ENCODE results near the gene ELAVL4. TPM values are rescaled to one million over a fixed set of nuclear protein-coding genes. Genes with fewer than 3 reads are reported as not detected.

ELAVL4 gene
- total RNA-seq, result not detected
- not detected for polyA plus RNA-seq

DNA sequence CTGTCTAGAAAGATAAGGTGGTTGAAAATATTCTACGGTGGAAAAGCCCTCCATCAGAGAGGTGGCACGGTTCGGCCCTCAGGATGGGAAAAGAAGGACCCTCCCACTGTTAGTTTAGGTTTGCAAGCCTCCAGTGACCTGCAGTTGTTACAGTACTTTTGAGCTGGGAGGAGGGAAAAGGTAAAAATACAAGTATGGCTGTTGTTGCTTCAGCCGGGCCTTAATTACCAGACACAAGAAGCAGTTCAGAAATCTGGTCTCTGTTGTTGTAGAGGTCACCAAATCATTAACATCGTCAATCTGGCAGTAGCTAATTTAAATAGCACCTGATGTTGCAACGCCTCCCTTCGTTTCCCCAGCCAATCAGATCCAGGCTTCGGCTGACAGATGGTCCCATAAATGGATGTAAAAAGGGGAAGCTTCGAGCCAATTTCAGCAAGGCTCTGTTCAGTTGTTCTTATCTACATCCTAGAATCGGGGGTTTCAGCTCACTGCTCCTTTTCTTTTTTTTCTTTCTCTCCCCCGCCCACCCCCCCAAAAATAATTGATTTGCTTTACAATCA lies at the start of gene ELAVL4:
TSS of gene ELAVL4 (plus strand) at position 424 of the 563 bp plus-strand sequence. CDS start 270 bp downstream, outside the sequence.
- ATAC-seq (ENCODE audit: low read depth in 2 of 2), result no peak
- Mint-ChIP-seq H3K4me3 (peak within 1 kb of the TSS in 2 of 4 donors; percentile 30 to 39), H3K36me3 (no peaks in the 10 kb centered on the region), H3K4me1 (peaks cover 0 to 13% (median 3%) of the 10 kb centered on the region in 4 donors), H3K27me3 (peaks cover 50% of the 10 kb centered on the region), H3K9me3 (no peaks in the 10 kb centered on the region), H3K27ac (no peak within 1 kb of the TSS)
- H3K36me3 ChIP-seq (ENCODE audit: control insufficient read depth, insufficient read depth, low read length), result no peaks in the 10 kb centered on the region
- H3K4me1 ChIP-seq (ENCODE audit: control insufficient read depth, insufficient read depth, low read length, poor library complexity, severe bottlenecking), result no peaks in the 10 kb centered on the region
- H3K4me3 ChIP-seq (ENCODE audit: low read depth, low read length), result no peak within 1 kb of the TSS
- H3K27ac ChIP-seq (ENCODE audit: insufficient read depth, low read length, poor library complexity, severe bottlenecking), result no peak within 1 kb of the TSS
- peaks cover 14% of the 10 kb centered on the region for H3K27me3 ChIP-seq (ENCODE audit: control insufficient read depth, insufficient read depth, low read length)
- no peaks in the 10 kb centered on the region for H3K9me3 ChIP-seq (ENCODE audit: control insufficient read depth in 2 of 2, low read length in 2 of 2)
- no peak for DNase-seq

DNA sequence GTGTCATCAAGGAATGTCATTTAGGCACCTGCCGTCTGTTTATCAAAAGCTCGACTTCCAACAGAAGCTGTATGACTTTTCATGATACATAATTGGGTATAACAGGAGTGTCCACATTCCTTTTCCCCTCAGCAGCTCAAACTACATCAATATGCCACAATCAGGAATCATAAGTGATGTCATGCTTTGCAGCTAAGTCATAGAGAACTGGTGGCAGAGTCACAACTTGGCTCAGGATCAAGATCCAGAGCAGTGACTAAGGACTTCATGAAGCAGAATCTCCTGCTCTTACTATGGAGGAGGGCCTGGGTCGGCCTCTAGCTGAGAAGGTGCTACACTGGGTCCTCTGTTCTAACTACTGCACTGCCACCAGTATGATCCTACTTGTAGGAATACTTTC lies 48.4 kb upstream of the ELAVL4 start:
- H3K36me3 Mint-ChIP-seq, result no peaks in the 10 kb centered on the region
- no peak overlapping the region for H3K4me3 Mint-ChIP-seq

GRCh38 chr1:50066806-50067205 lies 41.9 kb upstream of the ELAVL4 start:
- H3K4me3 Mint-ChIP-seq, result no peak overlapping the region
- H3K27ac Mint-ChIP-seq, result no peak overlapping the region
- H3K4me1 ChIP-seq (ENCODE audit: control insufficient read depth, insufficient read depth, low read length, poor library complexity, severe bottlenecking), result no peaks in the 10 kb centered on the region
- peaks cover 0 to 2% (median 0%) of the 10 kb centered on the region in 7 donors for H3K9me3 Mint-ChIP-seq
- DNase-seq, result no peak
- H3K4me3 ChIP-seq (ENCODE audit: low read depth, low read length), result no peak overlapping the region
- no peaks in the 10 kb centered on the region for H3K9me3 ChIP-seq (ENCODE audit: control insufficient read depth in 2 of 2, low read length in 2 of 2)
- no peaks in the 10 kb centered on the region for H3K36me3 Mint-ChIP-seq
- H3K27me3 ChIP-seq (ENCODE audit: control insufficient read depth, insufficient read depth, low read length), result no peaks in the 10 kb centered on the region
- H3K27me3 Mint-ChIP-seq, result no peaks in the 10 kb centered on the region
- H3K27ac ChIP-seq (ENCODE audit: insufficient read depth, low read length, poor library complexity, severe bottlenecking), result no peak overlapping the region
- no peaks in the 10 kb centered on the region for H3K4me1 Mint-ChIP-seq
- H3K36me3 ChIP-seq (ENCODE audit: control insufficient read depth, insufficient read depth, low read length), result no peaks in the 10 kb centered on the region
- ATAC-seq (ENCODE audit: low read depth in 2 of 2), result no peak

More for the DNA sequence above, 48.4 kb upstream of the ELAVL4 start:
- Histone ChIP-seq H3K27ac (ENCODE audit: insufficient read depth, low read length, poor library complexity, severe bottlenecking) (no peak overlapping the region), H3K9me3 (ENCODE audit: control insufficient read depth in 2 of 2, low read length in 2 of 2) (no peaks in the 10 kb centered on the region), H3K4me1 (ENCODE audit: control insufficient read depth, insufficient read depth, low read length, poor library complexity, severe bottlenecking) (no peaks in the 10 kb centered on the region), H3K36me3 (ENCODE audit: control insufficient read depth, insufficient read depth, low read length) (no peaks in the 10 kb centered on the region), H3K4me3 (ENCODE audit: low read depth, low read length) (no peak overlapping the region), H3K27me3 (ENCODE audit: control insufficient read depth, insufficient read depth, low read length) (no peaks in the 10 kb centered on the region)
- Mint-ChIP-seq H3K9me3 (peaks cover 0 to 2% (median 0%) of the 10 kb centered on the region in 7 donors), H3K4me1 (no peaks in the 10 kb centered on the region), H3K27me3 (no peaks in the 10 kb centered on the region), H3K27ac (no peak overlapping the region)
- no peak for ATAC-seq (ENCODE audit: low read depth in 2 of 2)
- DNase-seq, result no peak

- Mint-ChIP-seq H3K9me3 (peaks cover 0 to 5% (median 1%) of the 10 kb centered on the region in 7 donors), H3K27ac (no peak overlapping the region), H3K4me1 (no peaks in the 10 kb centered on the region), H3K36me3 (no peaks in the 10 kb centered on the region), H3K4me3 (no peak overlapping the region), H3K27me3 (no peaks in the 10 kb centered on the region)
- ATAC-seq (ENCODE audit: low read depth in 2 of 2), result no peak
- H3K27me3 ChIP-seq (ENCODE audit: control insufficient read depth, insufficient read depth, low read length), result no peaks in the 10 kb centered on the region
- no peak overlapping the region for H3K4me3 ChIP-seq (ENCODE audit: low read depth, low read length)
- H3K4me1 ChIP-seq (ENCODE audit: control insufficient read depth, insufficient read depth, low read length, poor library complexity, severe bottlenecking), result no peaks in the 10 kb centered on the region
- no peaks in the 10 kb centered on the region for H3K9me3 ChIP-seq (ENCODE audit: control insufficient read depth in 2 of 2, low read length in 2 of 2)
- no peak for DNase-seq
- no peaks in the 10 kb centered on the region for H3K36me3 ChIP-seq (ENCODE audit: control insufficient read depth, insufficient read depth, low read length)
- no peak overlapping the region for H3K27ac ChIP-seq (ENCODE audit: insufficient read depth, low read length, poor library complexity, severe bottlenecking)
Measured at GRCh38 chr1:50074931-50075330, 33.8 kb upstream of the ELAVL4 start.

DNA sequence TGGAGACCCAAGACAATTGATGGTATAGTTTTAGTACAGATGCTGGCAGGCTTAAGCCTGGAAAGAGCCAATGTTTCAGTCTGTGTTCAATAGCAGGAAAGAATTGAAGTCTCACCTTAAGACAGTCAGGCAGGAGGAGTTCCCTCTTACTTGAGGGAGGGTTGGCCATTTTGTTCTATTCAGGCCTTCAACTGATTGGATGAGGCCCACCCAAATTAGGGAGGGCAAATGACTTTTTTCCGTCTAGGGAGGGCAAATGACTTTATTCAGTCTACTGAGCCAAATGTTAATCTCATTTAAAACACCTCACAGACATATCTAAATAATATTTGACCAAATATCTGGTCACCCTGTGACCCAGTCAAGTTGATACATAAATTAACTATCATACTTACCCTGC lies 31.4 kb upstream of the ELAVL4 start:
- no peaks in the 10 kb centered on the region for H3K9me3 ChIP-seq (ENCODE audit: control insufficient read depth in 2 of 2, low read length in 2 of 2)
- DNase-seq (no peak), ATAC-seq (ENCODE audit: low read depth in 2 of 2) (no peak)
- Mint-ChIP-seq H3K27me3 (no peaks in the 10 kb centered on the region), H3K27ac (no peak overlapping the region), H3K4me3 (no peak overlapping the region), H3K36me3 (no peaks in the 10 kb centered on the region), H3K4me1 (no peaks in the 10 kb centered on the region), H3K9me3 (peaks cover 0 to 5% (median 1%) of the 10 kb centered on the region in 7 donors)
- no peak overlapping the region for H3K27ac ChIP-seq (ENCODE audit: insufficient read depth, low read length, poor library complexity, severe bottlenecking)
- H3K27me3 ChIP-seq (ENCODE audit: control insufficient read depth, insufficient read depth, low read length), result no peaks in the 10 kb centered on the region
- H3K4me3 ChIP-seq (ENCODE audit: low read depth, low read length), result no peak overlapping the region
- no peaks in the 10 kb centered on the region for H3K36me3 ChIP-seq (ENCODE audit: control insufficient read depth, insufficient read depth, low read length)
- H3K4me1 ChIP-seq (ENCODE audit: control insufficient read depth, insufficient read depth, low read length, poor library complexity, severe bottlenecking), result no peaks in the 10 kb centered on the region

- no peaks in the 10 kb centered on the region for H3K9me3 ChIP-seq (ENCODE audit: control insufficient read depth in 2 of 2, low read length in 2 of 2)
- peaks cover 0 to 5% (median 0%) of the 10 kb centered on the region in 7 donors for H3K9me3 Mint-ChIP-seq
- H3K27me3 ChIP-seq (ENCODE audit: control insufficient read depth, insufficient read depth, low read length), result no peaks in the 10 kb centered on the region
- no peaks in the 10 kb centered on the region for H3K4me1 ChIP-seq (ENCODE audit: control insufficient read depth, insufficient read depth, low read length, poor library complexity, severe bottlenecking)
- H3K36me3 ChIP-seq (ENCODE audit: control insufficient read depth, insufficient read depth, low read length), result no peaks in the 10 kb centered on the region
- DNase-seq (peak in 1 of 3 donors; percentile 1), ATAC-seq (ENCODE audit: low read depth in 2 of 2) (no peak)
- no peak overlapping the region for H3K4me3 ChIP-seq (ENCODE audit: low read depth, low read length)
- H3K27me3 Mint-ChIP-seq, result no peaks in the 10 kb centered on the region
- no peak overlapping the region for H3K4me3 Mint-ChIP-seq
- no peaks in the 10 kb centered on the region for H3K36me3 Mint-ChIP-seq
- no peak overlapping the region for H3K27ac Mint-ChIP-seq
- no peaks in the 10 kb centered on the region for H3K4me1 Mint-ChIP-seq
- H3K27ac ChIP-seq (ENCODE audit: insufficient read depth, low read length, poor library complexity, severe bottlenecking), result no peak overlapping the region
Measured at GRCh38 chr1:50080904-50081586, 27.7 kb upstream of the ELAVL4 start.

- Histone ChIP-seq H3K4me3 (ENCODE audit: low read depth, low read length) (no peak overlapping the region), H3K27me3 (ENCODE audit: control insufficient read depth, insufficient read depth, low read length) (no peaks in the 10 kb centered on the region), H3K36me3 (ENCODE audit: control insufficient read depth, insufficient read depth, low read length) (no peaks in the 10 kb centered on the region), H3K4me1 (ENCODE audit: control insufficient read depth, insufficient read depth, low read length, poor library complexity, severe bottlenecking) (no peaks in the 10 kb centered on the region), H3K27ac (ENCODE audit: insufficient read depth, low read length, poor library complexity, severe bottlenecking) (no peak overlapping the region), H3K9me3 (ENCODE audit: control insufficient read depth in 2 of 2, low read length in 2 of 2) (no peaks in the 10 kb centered on the region)
- Mint-ChIP-seq H3K4me3 (no peak overlapping the region), H3K27ac (no peak overlapping the region), H3K36me3 (no peaks in the 10 kb centered on the region), H3K4me1 (no peaks in the 10 kb centered on the region), H3K9me3 (peaks cover 0 to 7% (median 0%) of the 10 kb centered on the region in 7 donors), H3K27me3 (no peaks in the 10 kb centered on the region)
- DNase-seq (no peak), ATAC-seq (ENCODE audit: low read depth in 2 of 2) (no peak)
Measured at GRCh38 chr1:50084389-50084788, 24.3 kb upstream of the ELAVL4 start.

DNA sequence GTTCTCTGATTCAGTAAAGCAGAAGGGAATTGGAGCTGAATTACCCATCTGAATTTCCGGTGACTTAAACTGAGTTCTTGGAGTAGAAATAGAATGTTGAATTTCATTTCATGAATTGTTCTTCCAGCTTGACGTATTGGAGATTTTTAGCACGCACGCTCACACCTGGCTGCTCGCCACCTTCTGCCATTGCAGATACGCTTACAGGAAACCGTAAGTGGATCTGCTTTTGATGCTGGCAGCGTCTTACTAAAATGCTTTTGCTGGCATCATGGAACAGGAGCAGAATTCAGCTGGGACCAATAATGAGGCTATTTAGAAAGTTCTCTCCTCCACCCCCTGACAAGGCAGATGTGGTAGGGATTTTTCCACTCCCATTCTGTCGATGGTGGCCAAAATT lies 17.7 kb upstream of the ELAVL4 start:
- Mint-ChIP-seq H3K27ac (no peak overlapping the region), H3K36me3 (no peaks in the 10 kb centered on the region)

More for the DNA sequence above, 17.7 kb upstream of the ELAVL4 start:
- Histone ChIP-seq H3K9me3 (ENCODE audit: control insufficient read depth in 2 of 2, low read length in 2 of 2) (no peaks in the 10 kb centered on the region), H3K27ac (ENCODE audit: insufficient read depth, low read length, poor library complexity, severe bottlenecking) (no peak overlapping the region), H3K4me3 (ENCODE audit: low read depth, low read length) (no peak overlapping the region), H3K36me3 (ENCODE audit: control insufficient read depth, insufficient read depth, low read length) (no peaks in the 10 kb centered on the region), H3K4me1 (ENCODE audit: control insufficient read depth, insufficient read depth, low read length, poor library complexity, severe bottlenecking) (no peaks in the 10 kb centered on the region), H3K27me3 (ENCODE audit: control insufficient read depth, insufficient read depth, low read length) (no peaks in the 10 kb centered on the region)
- ATAC-seq (ENCODE audit: low read depth in 2 of 2) (no peak), DNase-seq (no peak)
- Mint-ChIP-seq H3K4me1 (no peaks in the 10 kb centered on the region), H3K27me3 (no peaks in the 10 kb centered on the region), H3K4me3 (no peak overlapping the region), H3K9me3 (peaks cover 0 to 5% (median 0%) of the 10 kb centered on the region in 7 donors)
